ENCODE measurements around the gene GAB3. TPM values are rescaled to one million over a fixed set of nuclear protein-coding genes. Genes with fewer than 3 reads are reported as not detected.

GAB3 gene
- total and polyA plus RNA-seq, 9 of the 15 experiments (the other 6 are each of a cell fraction or from before 2014, with no cell fraction given) = 16.1 to 31.4 (median 20.2) TPM

DNA sequence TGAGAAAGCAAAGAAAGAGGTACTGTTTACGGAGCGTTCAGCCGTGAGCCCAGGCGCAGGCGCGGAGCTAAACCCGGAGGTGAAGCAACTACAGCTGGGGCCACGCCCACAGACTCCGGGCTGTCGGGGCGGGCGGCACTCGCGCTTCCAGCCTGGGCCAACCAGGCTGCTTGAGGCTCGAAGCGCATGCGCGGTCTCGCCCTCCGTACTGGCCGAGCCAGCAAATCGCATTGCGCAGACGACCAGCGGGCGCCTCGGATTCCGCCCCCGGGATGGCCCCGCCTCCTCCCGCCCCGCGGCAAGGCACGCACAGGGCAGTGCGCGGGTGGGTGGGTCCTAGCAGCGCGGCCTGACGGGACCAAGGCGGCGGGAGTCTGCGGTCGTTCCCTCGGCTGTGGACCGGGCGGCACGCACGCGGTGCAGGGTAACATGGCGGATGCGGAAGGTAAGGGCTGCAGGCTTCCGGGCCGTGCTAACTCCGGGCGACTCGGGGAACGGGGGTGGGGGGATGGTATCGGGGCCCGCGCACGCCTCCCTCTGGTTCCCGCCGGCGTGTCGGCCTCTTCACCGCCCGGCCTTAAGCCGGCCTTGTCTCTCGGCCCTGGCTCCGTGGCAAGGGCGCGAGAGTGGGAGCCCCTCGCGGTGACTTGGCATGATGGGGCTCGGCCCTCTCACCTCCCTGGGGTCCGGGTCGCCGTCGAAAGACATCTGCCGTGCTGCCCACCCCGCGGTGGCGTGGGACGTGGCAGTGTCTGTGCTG, 11.8 kb upstream of the GAB3 start, which contains the start of gene DKC1 (continued):
- TF ChIP-seq, protein P1, sequence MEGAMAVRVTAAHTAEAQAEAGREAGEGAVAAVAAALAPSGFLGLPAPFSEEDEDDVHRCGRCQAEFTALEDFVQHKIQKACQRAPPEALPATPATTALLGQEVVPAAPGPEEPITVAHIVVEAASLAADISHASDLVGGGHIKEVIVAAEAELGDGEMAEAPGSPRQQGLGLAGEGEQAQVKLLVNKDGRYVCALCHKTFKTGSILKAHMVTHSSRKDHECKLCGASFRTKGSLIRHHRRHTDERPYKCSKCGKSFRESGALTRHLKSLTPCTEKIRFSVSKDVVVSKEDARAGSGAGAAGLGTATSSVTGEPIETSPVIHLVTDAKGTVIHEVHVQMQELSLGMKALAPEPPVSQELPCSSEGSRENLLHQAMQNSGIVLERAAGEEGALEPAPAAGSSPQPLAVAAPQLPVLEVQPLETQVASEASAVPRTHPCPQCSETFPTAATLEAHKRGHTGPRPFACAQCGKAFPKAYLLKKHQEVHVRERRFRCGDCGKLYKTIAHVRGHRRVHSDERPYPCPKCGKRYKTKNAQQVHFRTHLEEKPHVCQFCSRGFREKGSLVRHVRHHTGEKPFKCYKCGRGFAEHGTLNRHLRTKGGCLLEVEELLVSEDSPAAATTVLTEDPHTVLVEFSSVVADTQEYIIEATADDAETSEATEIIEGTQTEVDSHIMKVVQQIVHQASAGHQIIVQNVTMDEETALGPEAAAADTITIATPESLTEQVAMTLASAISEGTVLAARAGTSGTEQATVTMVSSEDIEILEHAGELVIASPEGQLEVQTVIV (CRISPR knock-in tag; IDR thresholded peaks at IDR 0.05; ENCODE audit: borderline replicate concordance) = no peak
- TF ChIP-seq ZNF282 (CRISPR knock-in tag; IDR thresholded peaks at IDR 0.05) (no peak), MEF2A (IDR thresholded peaks at IDR 0.05; ENCODE audit: control insufficient read depth, low read depth, low read length) (no peak), ZNF717 (CRISPR knock-in tag; IDR thresholded peaks at IDR 0.05) (no peak), CCNT2 (IDR thresholded peaks at IDR 0.05; ENCODE audit: borderline replicate concordance, extremely low read depth, insufficient read length, low read depth, low read length) (peak; percentile 81), ATF1 (CRISPR knock-in tag; IDR thresholded peaks at IDR 0.05) (no peak), ATF1 (tag; IDR thresholded peaks at IDR 0.05) (peak; percentile 49; the same call in 1 of the 2 replicates), TEAD4 (IDR thresholded peaks at IDR 0.05; ENCODE audit: low read length) (no peak), TEAD4 (CRISPR knock-in tag; IDR thresholded peaks at IDR 0.05; ENCODE audit: borderline replicate concordance) (0 out of 2 replicates have a peak, but pooled peaks have one; percentile 19), PTTG1 (tag; IDR thresholded peaks at IDR 0.05; ENCODE audit: low read depth) (no peak), ZNF175 (CRISPR knock-in tag; IDR thresholded peaks at IDR 0.05; ENCODE audit: low read depth) (no peak), FOXK1 (CRISPR knock-in tag; IDR thresholded peaks at IDR 0.05; ENCODE audit: borderline replicate concordance) (no peak), HMGN3 (IDR thresholded peaks at IDR 0.05; ENCODE audit: borderline replicate concordance, extremely low read depth, insufficient read length, low read depth, low read length) (peak; percentile 77), HDAC8 (tag; IDR thresholded peaks at IDR 0.05) (no peak), BMI1 (IDR thresholded peaks at IDR 0.05; ENCODE audit: low read length) (no peak), ZNF507 (tag; conservative IDR thresholded peaks at IDR 0.05) (no peak), OTX1 (CRISPR knock-in tag; IDR thresholded peaks at IDR 0.05) (no peak), BACH1 (tag; IDR thresholded peaks at IDR 0.05) (no peak), MXI1 (IDR thresholded peaks at IDR 0.05; ENCODE audit: low read depth, low read length) (0 out of 2 replicates have a peak, but pooled peaks have one; percentile 15)
- TF ChIP-seq, protein P2, sequence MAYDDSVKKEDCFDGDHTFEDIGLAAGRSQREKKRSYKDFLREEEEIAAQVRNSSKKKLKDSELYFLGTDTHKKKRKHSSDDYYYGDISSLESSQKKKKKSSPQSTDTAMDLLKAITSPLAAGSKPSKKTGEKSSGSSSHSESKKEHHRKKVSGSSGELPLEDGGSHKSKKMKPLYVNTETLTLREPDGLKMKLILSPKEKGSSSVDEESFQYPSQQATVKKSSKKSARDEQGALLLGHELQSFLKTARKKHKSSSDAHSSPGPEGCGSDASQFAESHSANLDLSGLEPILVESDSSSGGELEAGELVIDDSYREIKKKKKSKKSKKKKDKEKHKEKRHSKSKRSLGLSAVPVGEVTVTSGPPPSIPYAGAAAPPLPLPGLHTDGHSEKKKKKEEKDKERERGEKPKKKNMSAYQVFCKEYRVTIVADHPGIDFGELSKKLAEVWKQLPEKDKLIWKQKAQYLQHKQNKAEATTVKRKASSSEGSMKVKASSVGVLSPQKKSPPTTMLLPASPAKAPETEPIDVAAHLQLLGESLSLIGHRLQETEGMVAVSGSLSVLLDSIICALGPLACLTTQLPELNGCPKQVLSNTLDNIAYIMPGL (CRISPR knock-in tag; IDR thresholded peaks at IDR 0.05) = no peak
- TF ChIP-seq, protein P3, sequence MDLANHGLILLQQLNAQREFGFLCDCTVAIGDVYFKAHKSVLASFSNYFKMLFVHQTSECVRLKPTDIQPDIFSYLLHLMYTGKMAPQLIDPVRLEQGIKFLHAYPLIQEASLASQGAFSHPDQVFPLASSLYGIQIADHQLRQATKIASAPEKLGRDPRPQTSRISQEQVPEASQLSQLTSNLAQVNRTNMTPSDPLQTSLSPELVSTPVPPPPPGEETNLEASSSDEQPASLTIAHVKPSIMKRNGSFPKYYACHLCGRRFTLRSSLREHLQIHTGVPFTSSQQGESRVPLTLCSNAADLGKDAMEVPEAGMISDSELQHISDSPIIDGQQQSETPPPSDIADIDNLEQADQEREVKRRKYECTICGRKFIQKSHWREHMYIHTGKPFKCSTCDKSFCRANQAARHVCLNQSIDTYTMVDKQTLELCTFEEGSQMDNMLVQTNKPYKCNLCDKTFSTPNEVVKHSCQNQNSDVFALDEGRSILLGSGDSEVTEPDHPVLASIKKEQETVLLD (IDR thresholded peaks at IDR 0.05) = peak; percentile 93
- TF ChIP-seq, protein P4, sequence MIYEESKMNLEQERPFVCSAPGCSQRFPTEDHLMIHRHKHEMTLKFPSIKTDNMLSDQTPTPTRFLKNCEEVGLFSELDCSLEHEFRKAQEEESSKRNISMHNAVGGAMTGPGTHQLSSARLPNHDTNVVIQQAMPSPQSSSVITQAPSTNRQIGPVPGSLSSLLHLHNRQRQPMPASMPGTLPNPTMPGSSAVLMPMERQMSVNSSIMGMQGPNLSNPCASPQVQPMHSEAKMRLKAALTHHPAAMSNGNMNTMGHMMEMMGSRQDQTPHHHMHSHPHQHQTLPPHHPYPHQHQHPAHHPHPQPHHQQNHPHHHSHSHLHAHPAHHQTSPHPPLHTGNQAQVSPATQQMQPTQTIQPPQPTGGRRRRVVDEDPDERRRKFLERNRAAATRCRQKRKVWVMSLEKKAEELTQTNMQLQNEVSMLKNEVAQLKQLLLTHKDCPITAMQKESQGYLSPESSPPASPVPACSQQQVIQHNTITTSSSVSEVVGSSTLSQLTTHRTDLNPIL (CRISPR knock-in tag; IDR thresholded peaks at IDR 0.05) = no peak

Data from K562 (cell line).